CD4-positive, alpha-beta memory T cell (primary cell): ENCODE results near the gene UAP1L1. TPM values are rescaled to one million over a fixed set of nuclear protein-coding genes. Genes with fewer than 3 reads are reported as not detected.
"Not testable (repeated sequence)": the region's sequence is repeated elsewhere in the genome, so short reads cannot be mapped to it uniquely, and the experiment has no call there.

ENCODE experiments used
- CTCF ChIA-PET: fragments of 350-600 bp; sonication (Branson Sonifier 250); formaldehyde crosslinking; loops from one replicate; lab custom pipeline; 2021; ENCODE audit warnings: inconsistent platforms; ENCODE audit not compliant: partially characterized antibody; lab: Charles Lee
- POLR2A ChIA-PET: fragments of 350-600 bp; sonication (Branson Sonifier 250); formaldehyde crosslinking; loops from one replicate; lab custom pipeline; 2021; ENCODE audit not compliant: partially characterized antibody; lab: Charles Lee
- DNase-seq, 5 donors: peaks; one replicate each; pipeline versions ENCODE4 v3.0.0 to v3.0.0-alpha.2; 2020 to 2022; ENCODE audit warnings: mixed read lengths in 1 of 5
- H3K27ac ChIP-seq: one replicate; pipeline ENCODE4 v1.7.0; 2013; ENCODE audit warnings: low read depth, low read length
- H3K27me3 ChIP-seq: 2 replicates; pipeline ENCODE4 v1.7.0; 2013; ENCODE audit warnings: mild to moderate bottlenecking, low read length, moderate library complexity; ENCODE audit not compliant: insufficient read depth
- H3K36me3 ChIP-seq: 2 replicates; pipeline ENCODE4 v1.7.0; 2013; ENCODE audit warnings: mild to moderate bottlenecking, low read length, moderate library complexity; ENCODE audit not compliant: insufficient read depth
- H3K4me1 ChIP-seq: 2 replicates; pipeline ENCODE4 v1.7.0; 2013; ENCODE audit warnings: mild to moderate bottlenecking, low read length, moderate library complexity; ENCODE audit not compliant: insufficient read depth
- H3K4me3 ChIP-seq, 2 donors: one replicate each; pipeline ENCODE4 v1.7.0; 2013; ENCODE audit warnings: low read length in 2 of 2, mild to moderate bottlenecking in 1 of 2
- H3K9me3 ChIP-seq, 2 donors: one replicate each; pipeline ENCODE4 v1.7.0; 2013; ENCODE audit warnings: low read length in 2 of 2, control low read depth in 1 of 2; ENCODE audit not compliant: control insufficient read depth in 1 of 2
- H3K27ac Mint-ChIP-seq, 7 donors: one replicate each; pipeline ENCODE4 v1.8.0; 2020 to 2021; ENCODE audit warnings: mixed read lengths in 7 of 7, mild to moderate bottlenecking in 6 of 7, inconsistent platforms in 3 of 7, moderate library complexity in 3 of 7
- H3K27me3 Mint-ChIP-seq, 2 donors: one replicate each; pipeline ENCODE4 v1.8.0; 2020 to 2021; ENCODE audit warnings: mixed read lengths in 2 of 2
- H3K36me3 Mint-ChIP-seq, 2 donors: one replicate each; pipeline ENCODE4 v1.8.0; 2020 to 2021; ENCODE audit warnings: mixed read lengths in 2 of 2, inconsistent platforms in 1 of 2, mild to moderate bottlenecking in 1 of 2
- H3K4me1 Mint-ChIP-seq, 4 donors: one replicate each; pipeline ENCODE4 v1.8.0; 2020 to 2021; ENCODE audit warnings: mixed read lengths in 4 of 4, mild to moderate bottlenecking in 1 of 4
- H3K4me3 Mint-ChIP-seq, 8 donors: one replicate each; pipeline ENCODE4 v1.8.0; 2020 to 2021; ENCODE audit warnings: mixed read lengths in 8 of 8, mild to moderate bottlenecking in 7 of 8, moderate library complexity in 6 of 8, inconsistent platforms in 3 of 8
- H3K9me3 Mint-ChIP-seq, 8 donors: one replicate each; pipeline ENCODE4 v1.8.0; 2020 to 2021; ENCODE audit warnings: mixed read lengths in 8 of 8, mild to moderate bottlenecking in 5 of 8, inconsistent platforms in 3 of 8, moderate library complexity in 1 of 8
- intact Hi-C: fragments of 100-400 bp; cut with micrococcal nuclease; formaldehyde crosslinking; loops from one replicate; pipeline ENCODE4 v1.15.1; 2023
- polyA plus RNA-seq, 2 donors: library from polyadenylated mRNA; unstranded; fragments of 300-500 nt; fragmentation: Illumina TruSeq; gene quantifications; one replicate each; pipeline ENCODE4 v1.2.3, GENCODE V29; 2021
- total RNA-seq, 2 experiments: library from RNA; stranded (reverse); gene quantifications; one replicate each; pipeline ENCODE4 v1.2.3, GENCODE V29; 2021

Gene UAP1L1
- total and polyA plus RNA-seq, 4 experiments from 2014 or later = 0.81 to 12.5 (median 6.8) TPM

DNA sequence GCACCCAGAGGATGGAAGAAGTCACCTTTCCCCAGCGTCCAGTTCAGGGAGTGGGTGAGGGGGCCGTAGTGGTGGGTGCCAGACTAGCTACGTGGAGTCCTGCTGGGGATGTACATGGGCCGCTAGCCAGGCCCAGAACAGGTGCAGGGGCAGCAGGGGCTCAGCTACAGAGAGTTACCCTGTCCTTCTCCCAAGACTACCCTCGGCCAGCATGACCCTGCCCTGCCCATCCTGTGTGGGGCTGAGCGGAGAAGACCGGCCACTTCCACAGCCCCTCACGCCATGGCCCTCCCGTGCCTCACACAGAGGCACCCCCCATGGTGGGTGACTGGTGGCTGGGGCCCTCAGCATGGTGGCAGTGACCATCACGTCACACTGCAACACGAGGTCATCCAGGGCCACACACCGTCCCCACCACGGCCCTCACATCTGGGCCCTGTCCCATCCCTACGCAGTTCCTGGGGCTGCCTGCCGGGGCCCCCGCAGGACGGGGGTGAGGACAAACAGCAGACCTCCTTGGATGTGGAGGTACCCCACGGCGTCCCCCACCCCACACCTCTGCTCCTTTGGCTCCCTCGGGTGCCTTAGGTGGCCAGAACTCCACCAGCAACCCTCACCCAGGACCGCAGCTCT, 38.2 kb downstream of the UAP1L1 start:
- Histone ChIP-seq H3K36me3 (no peaks in the 10 kb centered on the region), H3K9me3 (no peaks in the 10 kb centered on the region), H3K4me3 (no peak overlapping the region), H3K27ac (no peak overlapping the region), H3K27me3 (no peaks in the 10 kb centered on the region), H3K4me1 (peaks cover 16% of the 10 kb centered on the region)
- H3K27me3 Mint-ChIP-seq = no peaks in the 10 kb centered on the region
- intact Hi-C loops = no loop called here
- H3K27ac Mint-ChIP-seq = no peak overlapping the region
- CTCF ChIA-PET = interaction anchor here (1.0 to 1.4 kb wide), 5 partner anchors 19 to 121 kb away, joined by 3 to 7 read pairs (median 4); partner anchors contain the start of genes CYSRT1, MAN1B1 and RNF224
- peaks cover 0 to 17% (median 2%) of the 10 kb centered on the region in 4 donors for H3K4me1 Mint-ChIP-seq
- H3K36me3 Mint-ChIP-seq = peaks cover 0 to 6% of the 10 kb centered on the region in 2 donors
- H3K4me3 Mint-ChIP-seq = peak overlapping the region in 5 of 8 donors; percentile 12 to 45 (median 26)
- DNase-seq = no peak
- peaks cover 0 to 2% (median 0%) of the 10 kb centered on the region in 8 donors for H3K9me3 Mint-ChIP-seq
- POLR2A ChIA-PET = interaction anchor here (0.9 to 3.6 kb wide), 9 partner anchors 12 to 125 kb away, joined by 3 to 36 read pairs (median 5); partner anchors contain the start of genes MAN1B1, RNF208, RNF224 and TUBB4B

DNA sequence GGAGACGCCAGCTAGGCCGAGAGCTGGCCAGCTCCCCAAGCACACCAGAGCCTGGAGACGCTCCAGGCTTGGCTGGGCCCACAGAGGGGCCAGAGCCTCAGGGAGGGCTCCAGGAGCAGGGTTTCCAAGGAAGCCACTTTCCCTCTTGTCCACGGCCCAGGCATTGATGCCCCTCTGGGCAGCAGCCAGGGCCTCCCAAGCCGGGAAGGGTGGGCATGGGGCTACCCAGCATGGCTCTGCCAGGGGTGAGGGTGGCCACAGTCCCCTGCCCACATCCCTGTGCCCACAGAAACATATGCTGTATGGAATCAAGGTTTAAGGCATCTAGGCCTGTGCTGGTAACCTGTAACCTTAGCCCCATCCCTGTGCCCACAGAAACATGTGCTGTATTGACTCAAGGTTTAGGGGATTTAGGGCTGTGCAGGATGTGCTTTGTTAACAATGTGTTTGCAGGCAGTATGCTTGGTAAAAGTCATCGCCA, 38.8 kb downstream of the UAP1L1 start:
- POLR2A ChIA-PET = no interaction called here
- intact Hi-C loops = no loop called here
- no peaks in the 10 kb centered on the region for H3K27me3 Mint-ChIP-seq
- peaks cover 0 to 2% (median 0%) of the 10 kb centered on the region in 8 donors for H3K9me3 Mint-ChIP-seq
- DNase-seq = no peak
- Histone ChIP-seq H3K9me3 (no peaks in the 10 kb centered on the region), H3K36me3 (no peaks in the 10 kb centered on the region), H3K4me3 (no peak overlapping the region), H3K27ac (no peak overlapping the region), H3K27me3 (no peaks in the 10 kb centered on the region), H3K4me1 (peaks cover 16% of the 10 kb centered on the region)
- H3K36me3 Mint-ChIP-seq = peaks cover 0 to 4% of the 10 kb centered on the region in 2 donors
- H3K4me1 Mint-ChIP-seq = peaks cover 0 to 17% (median 2%) of the 10 kb centered on the region in 4 donors
- peak overlapping the region in 2 of 8 donors; percentile 26 to 42 for H3K4me3 Mint-ChIP-seq
- CTCF ChIA-PET = no interaction called here
- no peak overlapping the region for H3K27ac Mint-ChIP-seq

DNA sequence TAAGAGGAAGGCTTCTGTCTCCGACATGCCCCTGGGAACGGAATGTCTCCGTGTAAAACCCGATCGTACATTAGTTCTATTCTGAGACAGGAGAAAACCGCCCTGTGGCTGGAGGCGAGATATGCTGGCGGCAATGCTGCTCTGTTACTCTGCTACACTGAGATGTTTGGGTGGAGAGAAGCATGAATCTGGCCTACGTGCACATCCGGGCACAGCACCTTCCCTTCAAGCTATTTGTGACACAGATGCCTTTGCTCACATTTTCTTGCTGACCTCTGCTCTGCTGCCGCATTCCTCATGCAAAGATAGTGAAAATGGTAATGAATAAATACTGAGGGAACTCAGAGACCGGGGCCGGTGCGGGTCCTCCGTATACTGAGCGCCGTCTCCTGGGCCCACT, 39.4 kb downstream of the UAP1L1 start:
- CTCF ChIA-PET = no interaction called here
- DNase-seq = no peak
- intact Hi-C loops = no loop called here
- H3K4me3 ChIP-seq = no peak overlapping the region
- H3K4me1 ChIP-seq = peaks cover 16% of the 10 kb centered on the region
- H3K9me3 ChIP-seq = no peaks in the 10 kb centered on the region
- H3K4me1 Mint-ChIP-seq = peaks cover 0 to 17% (median 2%) of the 10 kb centered on the region in 4 donors
- peaks cover 0 to 2% (median 0%) of the 10 kb centered on the region in 8 donors for H3K9me3 Mint-ChIP-seq
- no peaks in the 10 kb centered on the region for H3K36me3 ChIP-seq
- peak overlapping the region in 2 of 7 donors; percentile 28 to 35 for H3K27ac Mint-ChIP-seq
- H3K4me3 Mint-ChIP-seq = peak overlapping the region in 3 of 8 donors; percentile 25 to 49 (median 49)
- no peaks in the 10 kb centered on the region for H3K27me3 Mint-ChIP-seq
- POLR2A ChIA-PET = no interaction called here
- H3K27ac ChIP-seq = no peak overlapping the region
- H3K36me3 Mint-ChIP-seq = no peaks in the 10 kb centered on the region
- H3K27me3 ChIP-seq = no peaks in the 10 kb centered on the region

DNA sequence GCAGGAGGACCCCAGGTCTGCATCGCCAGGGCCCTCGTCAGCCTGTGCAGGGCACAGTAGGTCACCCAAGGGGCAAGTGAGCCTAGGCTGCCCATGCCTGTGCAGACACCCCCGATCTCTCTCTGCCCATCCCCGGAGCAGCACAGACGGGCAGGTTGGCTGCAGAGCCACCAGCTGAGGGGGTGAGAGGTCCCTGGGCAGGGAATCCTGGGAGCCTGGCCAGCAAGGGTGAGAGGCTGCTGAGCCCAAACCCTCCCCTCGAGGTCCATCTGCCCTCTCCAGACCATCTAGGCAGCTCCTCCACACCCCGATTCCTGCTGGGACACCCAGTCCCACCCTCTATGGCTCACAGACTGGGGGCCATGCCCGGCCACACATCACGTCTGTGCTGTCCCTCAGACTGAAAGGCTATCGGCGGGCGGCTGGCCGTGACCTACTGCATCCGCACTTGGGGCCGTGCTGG, 40.0 kb downstream of the UAP1L1 start:
- Histone ChIP-seq H3K36me3 (no peaks in the 10 kb centered on the region), H3K27me3 (no peaks in the 10 kb centered on the region), H3K4me3 (no peak overlapping the region), H3K4me1 (peaks cover 16% of the 10 kb centered on the region), H3K9me3 (no peaks in the 10 kb centered on the region), H3K27ac (no peak overlapping the region)
- DNase-seq = no peak
- POLR2A ChIA-PET = no interaction called here
- peak overlapping the region in 1 of 8 donors; percentile 49 for H3K4me3 Mint-ChIP-seq
- CTCF ChIA-PET = interaction anchor here (0.7 to 4.4 kb wide), 5 partner anchors 109 to 354 kb away, joined by 3 to 33 read pairs (median 5); partner anchors contain the start of genes CYSRT1, NELFB, RNF224 and SLC34A3
- intact Hi-C loops = no loop called here
- H3K27ac Mint-ChIP-seq = peak overlapping the region in 2 of 7 donors; percentile 35 to 48
- no peaks in the 10 kb centered on the region for H3K36me3 Mint-ChIP-seq
- peaks cover 0 to 2% (median 0%) of the 10 kb centered on the region in 8 donors for H3K9me3 Mint-ChIP-seq
- no peaks in the 10 kb centered on the region for H3K27me3 Mint-ChIP-seq
- H3K4me1 Mint-ChIP-seq = peaks cover 0 to 22% (median 2%) of the 10 kb centered on the region in 4 donors

DNA sequence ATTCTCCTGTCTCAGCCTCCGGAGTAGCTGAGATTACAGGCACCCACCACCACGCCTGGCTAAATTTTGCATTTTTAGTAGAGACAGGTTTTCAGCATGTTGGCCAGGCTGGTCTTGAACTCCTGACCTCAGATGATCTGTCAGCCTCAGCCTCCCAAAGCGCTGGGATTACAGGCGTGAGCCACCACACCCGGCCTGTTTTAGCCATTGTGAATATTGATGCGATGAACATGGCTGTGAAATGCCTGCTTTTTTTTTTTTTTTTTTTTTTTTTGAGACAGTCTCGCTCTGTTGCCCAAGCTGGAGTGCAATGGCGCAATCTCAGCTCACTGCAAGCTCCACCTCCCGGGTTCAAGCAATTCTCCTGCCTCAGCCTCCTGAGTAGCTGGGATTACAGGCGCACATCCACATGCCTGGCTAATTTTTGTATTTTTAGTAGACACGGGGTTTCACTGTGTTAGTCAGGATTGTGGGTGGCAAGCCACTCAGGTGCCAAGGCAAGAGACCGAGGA, 40.8 kb downstream of the UAP1L1 start:
- H3K27ac ChIP-seq, DNase-seq, H3K27me3 ChIP-seq, H3K27me3 Mint-ChIP-seq, H3K36me3 ChIP-seq, H3K4me3 Mint-ChIP-seq, H3K9me3 Mint-ChIP-seq, H3K36me3 Mint-ChIP-seq, H3K4me3 ChIP-seq, H3K9me3 ChIP-seq: not testable (repeated sequence)
- Mint-ChIP-seq H3K27ac (peak overlapping the region in 1 of 7 donors; percentile 48), H3K4me1 (peaks cover 0 to 18% (median 5%) of the 10 kb centered on the region in 4 donors)
- H3K4me1 ChIP-seq = peaks cover 14% of the 10 kb centered on the region
- CTCF ChIA-PET = interaction anchor here (0.6 to 4.4 kb wide), 12 partner anchors 28 to 355 kb away, joined by 3 to 33 read pairs (median 3); partner anchors contain the start of genes CYSRT1, NELFB, RNF224 and SAPCD2
- intact Hi-C loops = loop anchor here (1.0 kb wide), 3 partner anchors 105 to 118 kb away; partner anchors contain the start of gene RNF224
- POLR2A ChIA-PET = interaction anchor here (1.3 to 1.6 kb wide), 2 partner anchors 12 to 22 kb away, joined by 3 to 4 read pairs; no protein-coding TSS in a partner anchor

DNA sequence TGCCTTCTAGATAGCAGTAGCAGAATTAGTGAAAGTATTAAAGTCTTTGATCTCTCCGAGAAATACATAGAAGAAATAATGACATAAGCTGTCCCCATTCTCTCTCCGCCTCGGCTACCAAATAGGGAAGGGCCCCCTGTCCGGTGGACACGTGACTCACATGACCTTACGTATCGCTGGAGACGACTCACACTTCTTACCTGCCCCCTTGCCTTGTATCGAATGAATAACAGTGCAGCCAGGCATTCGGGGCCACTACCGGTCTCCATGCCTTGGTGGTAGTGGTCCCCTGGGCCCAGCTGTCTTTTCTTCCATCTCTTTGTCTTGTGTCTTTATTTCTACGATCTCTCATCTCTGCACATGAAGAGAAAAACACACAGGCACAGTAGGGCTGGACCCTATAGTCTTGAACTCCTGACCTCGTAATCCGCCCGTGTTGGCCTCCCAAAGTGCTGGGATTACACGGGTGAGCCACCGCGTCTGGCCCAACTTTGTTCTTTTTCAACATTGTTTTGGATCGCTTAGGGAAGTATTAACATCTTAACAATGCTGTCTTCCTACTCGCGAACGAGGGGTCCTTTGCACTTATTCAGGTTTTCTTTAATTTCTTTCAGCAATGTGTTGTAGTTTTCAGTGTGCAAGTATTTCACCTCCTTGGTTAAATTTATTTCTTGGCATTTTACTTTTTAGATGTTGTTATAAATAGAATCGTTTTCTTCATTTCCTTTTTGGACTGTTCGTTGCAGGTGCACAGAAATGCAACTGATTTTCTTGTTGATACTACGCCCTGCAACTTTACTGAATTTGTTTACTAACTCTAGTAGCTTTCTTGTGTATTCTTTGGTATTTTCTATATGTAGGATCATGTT, 44.8 kb downstream of the UAP1L1 start:
- ChIA-PET POLR2A (interaction anchor here (0.5 to 1.9 kb wide), 4 partner anchors 9 to 298 kb away, joined by 3 to 4 read pairs (median 4); partner anchors contain the start of genes RNF224 and TPRN), CTCF (interaction anchor here (0.7 to 2.1 kb wide), 6 partner anchors 8 to 115 kb away, joined by 3 to 14 read pairs (median 4); partner anchors contain the start of gene RNF224)
- not testable (repeated sequence) for H3K9me3 ChIP-seq, H3K4me3 Mint-ChIP-seq, DNase-seq, H3K4me1 ChIP-seq, H3K4me3 ChIP-seq, H3K27me3 ChIP-seq, H3K36me3 Mint-ChIP-seq, H3K9me3 Mint-ChIP-seq, H3K36me3 ChIP-seq, H3K27me3 Mint-ChIP-seq, H3K27ac ChIP-seq
- H3K27ac Mint-ChIP-seq = peak overlapping the region in 2 of 7 donors; percentile 13 to 69
- peaks cover 8 to 25% (median 13%) of the 10 kb centered on the region in 4 donors for H3K4me1 Mint-ChIP-seq
- intact Hi-C loops = loop anchor here (2.0 kb wide), 1 partner anchor 53 kb away; no protein-coding TSS in a partner anchor
